ENCODE results near the gene CMTM4. TPM values are rescaled to one million over a fixed set of nuclear protein-coding genes. Genes with fewer than 3 reads are reported as not detected.
A peak's percentile ranks its signal among the peaks of the same experiment; 100 is the strongest.
"Not testable (repeated sequence)": the region's sequence is repeated elsewhere in the genome, so short reads cannot be mapped to it uniquely, and the experiment has no call there.

CMTM4 gene
- total and polyA plus RNA-seq, 2 experiments from 2014 or later: 14.1 to 77.0 TPM

DNA sequence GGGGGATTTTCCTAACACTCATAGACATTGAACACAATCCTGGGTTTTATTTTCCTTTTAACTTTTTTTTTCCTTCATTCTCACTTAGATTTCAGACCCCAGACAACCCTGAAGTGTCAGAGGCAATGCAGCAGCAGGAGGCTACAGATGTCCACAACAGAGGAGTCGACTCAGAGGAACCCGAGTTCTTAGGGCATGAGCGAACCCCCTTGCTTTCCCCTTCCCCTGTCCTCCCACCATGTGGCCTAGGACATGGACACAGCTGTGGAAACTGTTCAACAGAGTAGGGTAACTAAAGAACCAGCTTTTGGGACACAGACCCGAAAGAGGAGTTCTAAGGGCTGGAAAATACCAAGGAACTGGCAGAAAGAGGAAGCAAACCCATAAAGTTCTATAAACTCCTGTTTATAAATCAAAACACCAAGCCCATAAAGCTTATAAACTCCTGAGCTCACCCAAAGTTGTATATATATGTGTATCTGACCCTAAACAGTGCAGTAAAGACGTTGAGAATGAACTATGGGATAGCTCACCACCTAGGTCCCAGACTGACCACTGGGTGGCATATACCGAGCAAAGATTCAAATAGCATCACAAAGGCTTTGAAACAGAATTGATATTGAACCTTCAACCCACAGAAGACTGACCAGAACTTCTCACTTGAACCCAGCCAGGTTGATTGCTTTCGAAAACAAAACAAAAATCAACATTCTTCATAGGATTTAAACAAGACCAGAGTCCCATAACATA, 33.9 kb downstream of the CMTM4 start:
- no peak overlapping the region for H3K27ac ChIP-seq (ENCODE audit: low read depth)
- H3K4me3 ChIP-seq: no peak overlapping the region
- Mint-ChIP-seq H3K4me3 (no peak overlapping the region), H3K4me1 (peaks cover 17% of the 10 kb centered on the region), H3K36me3 (ENCODE audit: low read depth) (no peaks in the 10 kb centered on the region), H3K27me3 (ENCODE audit: insufficient read depth, low read depth, poor library complexity) (no peaks in the 10 kb centered on the region), H3K9me3 (no peaks in the 10 kb centered on the region), H3K27ac (peak overlapping the region; percentile 43; the same call in 1 of the 2 replicates)
- no peak overlapping the region for H3K4me2 ChIP-seq
- peaks cover 34% of the 10 kb centered on the region for H3K79me2 ChIP-seq (replicated peaks; ENCODE audit: insufficient read depth)
- no peaks in the 10 kb centered on the region for H3F3A ChIP-seq (replicated peaks; ENCODE audit: low read depth)
- no peaks in the 10 kb centered on the region for H3K27me3 ChIP-seq (ENCODE audit: insufficient read depth)
- 0 out of 2 replicates have a peak, but pooled peaks cover 5% of the 10 kb centered on the region for H3K4me1 ChIP-seq (ENCODE audit: insufficient read depth)
- H3K36me3 ChIP-seq (ENCODE audit: insufficient read depth): no peaks in the 10 kb centered on the region
- H3K9me2 ChIP-seq (ENCODE audit: insufficient read depth): no peaks in the 10 kb centered on the region
- peaks cover 7% of the 10 kb centered on the region for H4K20me1 ChIP-seq (replicated peaks; ENCODE audit: insufficient read depth)
- DNase-seq (ENCODE audit: low spot score) (peak; percentile 32), ATAC-seq (peak; percentile 62)
- no peak overlapping the region for H2AFZ ChIP-seq
- TF ChIP-seq ZNF331 (CRISPR knock-in tag; IDR thresholded peaks at IDR 0.05; ENCODE audit: low read depth) (no peak), EZH2phosphoT487 (IDR thresholded peaks at IDR 0.05; ENCODE audit: unreplicated experiment) (no peak), ZNF114 (CRISPR knock-in tag; IDR thresholded peaks at IDR 0.05) (no peak), CREB1 (CRISPR knock-in tag; IDR thresholded peaks at IDR 0.05; ENCODE audit: low read depth) (no peak)
- TF ChIP-seq, protein P1, sequence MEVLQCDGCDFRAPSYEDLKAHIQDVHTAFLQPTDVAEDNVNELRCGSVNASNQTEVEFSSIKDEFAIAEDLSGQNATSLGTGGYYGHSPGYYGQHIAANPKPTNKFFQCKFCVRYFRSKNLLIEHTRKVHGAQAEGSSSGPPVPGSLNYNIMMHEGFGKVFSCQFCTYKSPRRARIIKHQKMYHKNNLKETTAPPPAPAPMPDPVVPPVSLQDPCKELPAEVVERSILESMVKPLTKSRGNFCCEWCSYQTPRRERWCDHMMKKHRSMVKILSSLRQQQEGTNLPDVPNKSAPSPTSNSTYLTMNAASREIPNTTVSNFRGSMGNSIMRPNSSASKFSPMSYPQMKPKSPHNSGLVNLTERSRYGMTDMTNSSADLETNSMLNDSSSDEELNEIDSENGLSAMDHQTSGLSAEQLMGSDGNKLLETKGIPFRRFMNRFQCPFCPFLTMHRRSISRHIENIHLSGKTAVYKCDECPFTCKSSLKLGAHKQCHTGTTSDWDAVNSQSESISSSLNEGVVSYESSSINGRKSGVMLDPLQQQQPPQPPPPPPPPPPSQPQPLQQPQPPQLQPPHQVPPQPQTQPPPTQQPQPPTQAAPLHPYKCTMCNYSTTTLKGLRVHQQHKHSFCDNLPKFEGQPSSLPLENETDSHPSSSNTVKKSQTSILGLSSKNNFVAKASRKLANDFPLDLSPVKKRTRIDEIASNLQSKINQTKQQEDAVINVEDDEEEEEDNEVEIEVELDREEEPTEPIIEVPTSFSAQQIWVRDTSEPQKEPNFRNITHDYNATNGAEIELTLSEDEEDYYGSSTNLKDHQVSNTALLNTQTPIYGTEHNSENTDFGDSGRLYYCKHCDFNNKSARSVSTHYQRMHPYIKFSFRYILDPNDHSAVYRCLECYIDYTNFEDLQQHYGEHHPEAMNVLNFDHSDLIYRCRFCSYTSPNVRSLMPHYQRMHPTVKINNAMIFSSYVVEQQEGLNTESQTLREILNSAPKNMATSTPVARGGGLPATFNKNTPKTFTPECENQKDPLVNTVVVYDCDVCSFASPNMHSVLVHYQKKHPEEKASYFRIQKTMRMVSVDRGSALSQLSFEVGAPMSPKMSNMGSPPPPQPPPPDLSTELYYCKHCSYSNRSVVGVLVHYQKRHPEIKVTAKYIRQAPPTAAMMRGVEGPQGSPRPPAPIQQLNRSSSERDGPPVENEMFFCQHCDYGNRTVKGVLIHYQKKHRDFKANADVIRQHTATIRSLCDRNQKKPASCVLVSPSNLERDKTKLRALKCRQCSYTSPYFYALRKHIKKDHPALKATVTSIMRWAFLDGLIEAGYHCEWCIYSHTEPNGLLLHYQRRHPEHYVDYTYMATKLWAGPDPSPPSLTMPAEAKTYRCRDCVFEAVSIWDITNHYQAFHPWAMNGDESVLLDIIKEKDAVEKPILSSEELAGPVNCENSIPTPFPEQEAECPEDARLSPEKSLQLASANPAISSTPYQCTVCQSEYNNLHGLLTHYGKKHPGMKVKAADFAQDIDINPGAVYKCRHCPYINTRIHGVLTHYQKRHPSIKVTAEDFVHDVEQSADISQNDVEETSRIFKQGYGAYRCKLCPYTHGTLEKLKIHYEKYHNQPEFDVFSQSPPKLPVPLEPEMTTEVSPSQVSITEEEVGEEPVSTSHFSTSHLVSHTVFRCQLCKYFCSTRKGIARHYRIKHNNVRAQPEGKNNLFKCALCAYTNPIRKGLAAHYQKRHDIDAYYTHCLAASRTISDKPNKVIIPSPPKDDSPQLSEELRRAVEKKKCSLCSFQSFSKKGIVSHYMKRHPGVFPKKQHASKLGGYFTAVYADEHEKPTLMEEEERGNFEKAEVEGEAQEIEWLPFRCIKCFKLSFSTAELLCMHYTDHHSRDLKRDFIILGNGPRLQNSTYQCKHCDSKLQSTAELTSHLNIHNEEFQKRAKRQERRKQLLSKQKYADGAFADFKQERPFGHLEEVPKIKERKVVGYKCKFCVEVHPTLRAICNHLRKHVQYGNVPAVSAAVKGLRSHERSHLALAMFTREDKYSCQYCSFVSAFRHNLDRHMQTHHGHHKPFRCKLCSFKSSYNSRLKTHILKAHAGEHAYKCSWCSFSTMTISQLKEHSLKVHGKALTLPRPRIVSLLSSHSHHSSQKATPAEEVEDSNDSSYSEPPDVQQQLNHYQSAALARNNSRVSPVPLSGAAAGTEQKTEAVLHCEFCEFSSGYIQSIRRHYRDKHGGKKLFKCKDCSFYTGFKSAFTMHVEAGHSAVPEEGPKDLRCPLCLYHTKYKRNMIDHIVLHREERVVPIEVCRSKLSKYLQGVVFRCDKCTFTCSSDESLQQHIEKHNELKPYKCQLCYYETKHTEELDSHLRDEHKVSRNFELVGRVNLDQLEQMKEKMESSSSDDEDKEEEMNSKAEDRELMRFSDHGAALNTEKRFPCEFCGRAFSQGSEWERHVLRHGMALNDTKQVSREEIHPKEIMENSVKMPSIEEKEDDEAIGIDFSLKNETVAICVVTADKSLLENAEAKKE (CRISPR knock-in tag; IDR thresholded peaks at IDR 0.05): no peak
- TF ChIP-seq, protein P2, sequence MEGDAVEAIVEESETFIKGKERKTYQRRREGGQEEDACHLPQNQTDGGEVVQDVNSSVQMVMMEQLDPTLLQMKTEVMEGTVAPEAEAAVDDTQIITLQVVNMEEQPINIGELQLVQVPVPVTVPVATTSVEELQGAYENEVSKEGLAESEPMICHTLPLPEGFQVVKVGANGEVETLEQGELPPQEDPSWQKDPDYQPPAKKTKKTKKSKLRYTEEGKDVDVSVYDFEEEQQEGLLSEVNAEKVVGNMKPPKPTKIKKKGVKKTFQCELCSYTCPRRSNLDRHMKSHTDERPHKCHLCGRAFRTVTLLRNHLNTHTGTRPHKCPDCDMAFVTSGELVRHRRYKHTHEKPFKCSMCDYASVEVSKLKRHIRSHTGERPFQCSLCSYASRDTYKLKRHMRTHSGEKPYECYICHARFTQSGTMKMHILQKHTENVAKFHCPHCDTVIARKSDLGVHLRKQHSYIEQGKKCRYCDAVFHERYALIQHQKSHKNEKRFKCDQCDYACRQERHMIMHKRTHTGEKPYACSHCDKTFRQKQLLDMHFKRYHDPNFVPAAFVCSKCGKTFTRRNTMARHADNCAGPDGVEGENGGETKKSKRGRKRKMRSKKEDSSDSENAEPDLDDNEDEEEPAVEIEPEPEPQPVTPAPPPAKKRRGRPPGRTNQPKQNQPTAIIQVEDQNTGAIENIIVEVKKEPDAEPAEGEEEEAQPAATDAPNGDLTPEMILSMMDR (conservative IDR thresholded peaks at IDR 0.05; ENCODE audit: low read depth in 2 of 2): peak; percentile 54 to 58

DNA sequence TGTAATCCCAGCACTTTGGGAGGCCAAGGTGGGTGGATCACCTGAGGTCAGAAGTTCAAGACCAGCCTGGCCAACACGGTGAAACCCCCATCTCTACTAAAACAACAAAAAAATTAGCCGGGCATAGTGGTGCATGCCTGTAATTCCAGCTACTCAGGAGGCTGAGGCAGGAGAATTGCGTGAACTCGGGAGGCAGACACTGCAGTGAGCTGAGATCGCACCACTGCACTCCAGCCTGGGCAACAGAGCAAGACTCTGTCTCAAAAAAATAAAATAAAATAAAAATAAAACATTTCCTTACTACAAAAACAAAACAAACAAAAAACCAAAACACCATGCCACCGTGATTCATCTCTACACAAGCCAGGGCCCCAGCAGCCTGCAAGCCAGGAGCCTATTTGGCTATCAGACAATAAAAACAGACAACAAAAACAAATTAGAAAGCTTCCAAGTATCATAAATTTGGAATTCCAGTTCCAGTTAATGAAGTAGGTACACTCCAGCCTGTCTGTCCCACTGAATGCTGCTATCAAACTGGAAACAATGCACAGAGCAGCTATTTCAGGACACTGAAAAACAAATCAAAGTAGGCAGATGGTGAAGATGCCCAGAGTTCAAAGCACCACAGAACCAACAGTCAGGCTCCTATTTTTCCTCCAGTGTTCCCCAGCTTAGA, 34.7 kb downstream of the CMTM4 start:
- H3K4me3 Mint-ChIP-seq; H3K36me3 ChIP-seq (ENCODE audit: insufficient read depth); H3K4me2 ChIP-seq; H3K9me2 ChIP-seq (ENCODE audit: insufficient read depth); H3K4me1 ChIP-seq (ENCODE audit: insufficient read depth); DNase-seq (ENCODE audit: low spot score); H3K4me3 ChIP-seq; H3F3A ChIP-seq (replicated peaks; ENCODE audit: low read depth); H3K36me3 Mint-ChIP-seq (ENCODE audit: low read depth); ATAC-seq; H2AFZ ChIP-seq; H3K27me3 Mint-ChIP-seq (ENCODE audit: insufficient read depth, low read depth, poor library complexity); H3K9me3 Mint-ChIP-seq; H4K20me1 ChIP-seq (replicated peaks; ENCODE audit: insufficient read depth); H3K27me3 ChIP-seq (ENCODE audit: insufficient read depth): not testable (repeated sequence)
- H3K4me1 Mint-ChIP-seq: peaks cover 17% of the 10 kb centered on the region
- peak overlapping the region; percentile 26; the same call in 1 of the 2 replicates for H3K27ac Mint-ChIP-seq
- Histone ChIP-seq H3K79me2 (replicated peaks; ENCODE audit: insufficient read depth) (peaks cover 40% of the 10 kb centered on the region), H3K27ac (ENCODE audit: low read depth) (0 out of 2 replicates have a peak overlapping the region, but pooled peaks have one; percentile 27)

Data from GM23338 (cell line).